Amygdala (tissue), 56 donors: ENCODE measurements around the gene CMTM5.
A peak's percentile ranks its signal among the peaks of the same experiment; 100 is the strongest.
"Not testable (repeated sequence)": the region's sequence is repeated elsewhere in the genome, so short reads cannot be mapped to it uniquely, and the experiment has no call there.

Experiments used
- DNase-seq, 56 donors: peaks; one replicate each; lab custom pipeline; 2025; lab: John Stamatoyannopoulos, UW

CMTM5 gene

GRCh38 chr14:23392613-23393012 lies 15.8 kb downstream of the CMTM5 start:
- DNase-seq = no peak

DNA sequence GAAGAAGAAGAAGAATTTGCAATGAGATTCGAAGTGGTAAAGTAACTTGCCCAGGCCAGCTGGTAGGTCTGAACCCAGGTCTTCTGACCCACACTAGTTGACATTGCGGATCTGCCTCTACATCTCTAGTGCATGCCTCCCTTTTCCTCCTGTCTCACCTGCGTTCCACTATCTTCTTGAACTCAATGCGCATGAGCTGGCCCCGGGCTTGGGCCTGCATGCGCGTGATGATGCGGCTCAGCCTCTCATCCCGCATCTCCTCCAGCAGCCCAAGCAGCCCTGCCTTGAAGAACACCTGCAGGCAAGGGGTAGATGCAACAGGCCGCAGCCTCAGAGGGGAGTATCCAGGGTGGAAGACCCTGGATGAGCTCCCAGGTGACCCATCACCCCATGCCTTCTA lies 19.3 kb downstream of the CMTM5 start:
- no peak for DNase-seq

DNA sequence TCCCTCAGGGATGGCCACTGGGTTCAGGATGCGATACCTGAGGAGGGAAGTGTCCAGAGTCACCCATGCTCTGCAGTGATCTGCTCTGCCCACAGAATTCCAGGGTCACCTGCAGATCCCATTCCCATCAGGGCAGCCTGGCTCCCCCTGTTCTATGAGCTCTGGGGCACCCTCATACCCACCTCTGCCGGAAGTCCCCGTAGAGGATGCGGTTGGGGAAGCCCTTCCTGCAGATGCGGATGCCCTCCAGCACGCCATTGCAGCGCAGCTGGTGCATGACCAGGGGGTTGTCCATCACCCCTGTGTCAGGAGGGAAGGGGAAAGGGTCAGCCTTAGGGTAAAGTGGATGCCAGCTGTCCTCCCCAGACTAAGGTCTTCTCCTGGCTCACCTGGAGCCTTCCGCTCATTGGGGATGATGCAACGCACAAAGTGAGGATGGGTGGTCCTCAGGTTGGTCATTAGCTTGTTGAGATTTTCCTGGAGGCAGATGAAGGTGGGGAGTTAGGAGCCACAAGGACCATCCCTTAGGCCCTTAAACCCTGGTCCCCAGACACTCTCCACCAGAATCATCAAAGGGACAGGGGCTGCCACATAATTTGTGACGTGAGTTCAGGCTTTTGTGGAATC lies 20.0 kb downstream of the CMTM5 start:
- DNase-seq = no peak

DNA sequence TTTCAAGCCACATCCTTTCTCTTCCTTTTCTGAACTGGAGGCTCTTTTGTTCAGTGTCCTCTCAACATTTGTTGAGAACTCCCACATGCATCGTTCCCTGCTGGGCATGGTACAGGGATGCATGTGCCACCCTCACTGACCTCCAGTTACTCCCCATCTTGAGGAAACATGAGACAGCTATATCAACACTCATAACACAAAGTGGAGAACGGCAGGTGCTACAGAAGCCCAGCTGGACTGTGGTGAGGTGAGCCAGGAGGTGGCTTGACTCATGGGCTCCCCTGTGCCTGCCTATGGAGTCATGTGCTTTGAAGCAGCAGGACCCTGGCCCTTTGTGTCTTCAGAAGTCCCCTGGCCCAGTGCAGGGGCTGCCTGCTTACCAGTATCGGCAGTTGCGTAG lies 21.5 kb downstream of the CMTM5 start:
- no peak for DNase-seq

DNA sequence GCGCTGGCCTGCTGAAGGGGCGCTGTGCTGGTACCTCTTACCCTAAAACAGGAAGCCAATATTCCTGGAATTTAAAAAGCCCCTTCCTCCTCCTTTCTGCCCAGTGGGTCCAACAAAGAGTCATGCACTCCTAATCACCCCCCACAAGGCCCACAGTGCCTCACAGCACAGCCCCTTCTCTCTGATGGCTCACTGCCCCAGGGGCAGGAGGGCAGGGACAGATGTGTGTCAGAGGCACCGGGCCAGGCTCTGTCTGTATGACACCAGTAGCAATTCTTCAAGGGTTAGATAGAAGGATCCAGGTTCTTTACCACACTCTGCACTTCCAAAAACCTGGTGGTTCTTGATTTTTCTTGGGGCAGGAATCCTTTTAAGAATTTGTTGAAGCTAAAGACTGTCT lies 22.3 kb downstream of the CMTM5 start:
- DNase-seq = no peak

DNA sequence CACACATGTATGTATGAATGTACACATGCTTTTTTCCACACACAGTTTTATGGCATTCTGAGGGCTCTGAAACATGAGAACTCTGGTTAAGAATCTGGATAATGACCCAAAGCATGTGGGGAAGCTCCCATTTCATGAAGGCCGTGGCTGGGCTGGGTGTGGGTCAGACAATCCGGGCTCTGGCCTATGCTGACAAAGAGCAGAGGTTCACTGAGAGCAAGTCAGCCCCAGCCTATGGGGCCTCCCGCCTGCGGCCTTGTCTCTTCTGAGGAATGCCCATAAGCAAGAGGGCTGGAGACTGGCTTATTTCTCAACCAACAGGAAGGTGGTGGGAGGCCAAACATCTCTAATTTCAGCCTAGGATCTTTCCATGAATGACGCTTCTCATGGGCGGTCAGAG lies 22.7 kb downstream of the CMTM5 start:
- DNase-seq = no peak

DNA sequence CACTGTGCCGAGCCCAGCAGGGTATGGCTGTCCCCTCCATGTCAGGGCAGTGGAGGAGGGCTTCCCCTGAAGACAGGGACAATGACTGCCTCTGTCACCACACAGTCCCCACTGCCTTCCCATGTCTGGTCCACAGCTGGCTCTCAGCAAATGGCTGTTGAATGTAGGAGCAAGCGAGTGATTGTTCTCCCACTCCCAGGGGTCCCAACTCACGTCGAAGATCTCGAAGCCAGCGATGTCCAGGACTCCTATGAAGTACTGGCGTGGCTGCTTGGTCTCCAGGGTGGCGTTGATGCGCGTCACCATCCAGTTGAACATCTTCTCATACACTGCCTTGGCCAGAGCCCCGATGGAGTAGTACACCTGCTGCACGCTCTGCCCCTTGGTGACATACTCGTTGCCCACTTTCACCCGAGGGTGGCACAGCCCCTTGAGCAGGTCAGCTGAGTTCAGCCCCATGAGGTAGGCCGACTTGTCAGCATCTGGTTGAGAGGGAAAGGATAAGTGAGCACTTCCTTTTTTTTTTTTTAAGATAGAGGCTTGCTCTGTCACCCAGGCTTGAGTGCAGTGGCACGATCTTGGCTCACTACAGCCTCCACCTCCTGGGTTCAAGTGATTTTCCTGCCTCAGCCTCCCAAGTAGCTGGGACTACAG lies 23.8 kb downstream of the CMTM5 start:
- DNase-seq = not testable (repeated sequence)

GRCh38 chr14:23401291-23401690 lies 24.4 kb downstream of the CMTM5 start:
- no peak for DNase-seq

GRCh38 chr14:23402296-23403138 lies 25.7 kb downstream of the CMTM5 start:
- DNase-seq = no peak

DNA sequence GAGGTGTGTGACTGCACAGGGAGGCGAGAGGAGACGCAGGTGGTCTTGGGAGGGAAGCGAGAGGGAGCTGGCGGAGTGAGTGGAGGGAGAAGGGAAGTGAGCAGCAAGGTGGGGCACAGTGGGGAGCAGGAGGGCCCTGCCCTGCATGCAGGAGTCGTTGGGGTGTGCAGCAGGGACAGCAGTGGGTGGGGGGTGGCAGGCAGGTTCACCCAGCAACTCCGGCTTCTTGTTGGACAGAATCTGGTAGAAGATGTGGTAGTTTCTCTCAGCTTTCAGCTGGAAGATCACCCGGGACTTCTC lies 26.2 kb downstream of the CMTM5 start:
- DNase-seq = no peak

- DNase-seq = no peak
Observed at GRCh38 chr14:23403908-23404307, 27.1 kb downstream of the CMTM5 start.

GRCh38 chr14:23404331-23404900 lies 27.6 kb downstream of the CMTM5 start:
- no peak for DNase-seq

GRCh38 chr14:23405096-23405495 lies 28.2 kb downstream of the CMTM5 start:
- DNase-seq = no peak

GRCh38 chr14:23405516-23406025 lies 28.7 kb downstream of the CMTM5 start:
- DNase-seq = no peak

DNA sequence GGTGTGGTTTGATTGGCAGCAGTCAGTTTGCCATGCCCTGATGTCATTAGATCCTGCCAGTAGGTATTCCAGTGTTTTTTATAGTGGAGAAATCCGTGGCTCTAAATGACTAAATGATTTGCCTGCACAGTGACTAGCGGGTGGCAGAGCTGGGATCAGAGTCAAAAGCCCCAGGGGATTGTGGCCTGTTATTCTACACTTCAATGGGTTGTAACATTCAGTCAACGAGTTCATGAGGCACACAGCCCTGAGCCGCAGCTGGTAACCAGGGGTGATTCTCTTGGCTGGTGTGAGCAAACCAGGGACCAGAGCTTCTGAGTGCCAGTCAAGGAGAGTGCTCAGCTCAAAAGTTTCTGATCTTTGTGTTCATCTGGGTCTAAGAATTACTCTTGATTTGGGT lies 29.4 kb downstream of the CMTM5 start:
- peak in 6 of 56 donors; percentile 1 to 23 (median 10) for DNase-seq

DNA sequence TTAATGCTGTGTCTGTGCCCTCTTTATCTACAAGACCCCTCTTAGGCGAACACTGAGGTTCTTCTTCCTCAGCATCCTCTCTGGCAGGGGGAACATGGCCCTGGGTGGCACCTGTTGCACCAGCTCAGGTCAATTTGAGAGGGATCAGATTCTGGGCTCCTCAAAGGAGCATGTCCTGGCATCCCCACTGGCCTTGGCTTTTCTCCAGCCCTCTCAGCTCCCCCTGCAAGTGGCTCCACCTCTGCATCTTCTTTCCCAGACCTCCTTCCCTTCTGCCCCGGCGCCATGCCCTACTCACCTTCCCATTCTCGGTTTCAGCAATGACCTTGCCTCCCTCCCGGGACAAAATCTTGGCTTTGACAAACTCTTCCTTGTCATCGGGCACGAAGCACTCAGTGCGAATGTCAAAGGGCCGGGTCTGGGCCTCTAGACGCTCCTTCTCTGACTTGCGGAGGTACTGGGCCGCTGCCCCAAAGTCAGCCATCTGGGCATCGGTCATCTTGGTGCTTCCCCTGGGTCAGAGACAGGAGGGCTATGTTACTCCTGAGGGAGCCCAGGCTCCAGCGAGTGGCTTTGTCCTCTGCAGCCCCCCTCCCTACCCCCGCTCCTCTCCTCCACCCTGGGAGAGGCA lies 30.0 kb downstream of the CMTM5 start:
- no peak for DNase-seq

DNA sequence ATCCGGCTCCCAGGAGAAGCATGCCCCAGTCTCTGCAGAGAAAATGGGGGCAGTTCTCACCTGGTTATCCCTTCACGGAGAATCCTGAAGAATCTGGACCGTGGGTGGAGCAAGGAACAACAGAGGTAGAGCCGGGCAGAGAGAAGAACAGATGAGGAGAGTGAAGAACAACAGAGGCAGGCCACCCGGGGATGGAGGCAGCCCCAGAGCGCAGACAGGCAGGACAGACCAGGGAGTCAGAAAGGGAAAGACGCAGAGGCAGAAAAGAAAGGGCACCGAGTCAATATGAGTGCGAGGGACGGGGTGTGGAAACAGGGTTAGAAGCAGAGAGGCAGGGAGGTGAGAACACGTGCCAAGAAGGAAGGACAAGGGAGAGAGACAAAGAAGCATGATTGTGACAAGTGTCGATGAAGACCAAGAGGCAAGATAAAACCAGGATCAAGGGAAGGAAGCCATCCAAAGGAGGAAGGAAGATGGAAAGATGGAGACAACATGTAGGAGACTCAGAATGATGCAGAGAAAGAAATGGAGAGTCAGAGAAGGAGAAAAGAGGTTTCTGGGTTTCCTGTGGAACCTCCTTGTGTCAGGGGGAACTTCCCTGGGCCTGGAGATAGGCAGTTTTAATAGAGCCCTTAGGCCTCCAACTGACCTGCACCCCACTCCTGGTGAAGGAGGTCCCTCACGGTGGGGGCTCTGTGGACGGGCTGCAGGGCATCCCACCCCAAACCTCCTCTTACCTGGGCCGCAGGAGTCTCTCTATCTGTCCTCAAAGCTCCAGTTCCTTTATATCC lies 30.9 kb downstream of the CMTM5 start, which contains the start of gene MYH6:
TSS of gene MYH6 (minus strand) at position 758 of the 791 bp plus-strand sequence. CDS start 1,050 bp downstream, outside the sequence.
- no peak for DNase-seq

DNA sequence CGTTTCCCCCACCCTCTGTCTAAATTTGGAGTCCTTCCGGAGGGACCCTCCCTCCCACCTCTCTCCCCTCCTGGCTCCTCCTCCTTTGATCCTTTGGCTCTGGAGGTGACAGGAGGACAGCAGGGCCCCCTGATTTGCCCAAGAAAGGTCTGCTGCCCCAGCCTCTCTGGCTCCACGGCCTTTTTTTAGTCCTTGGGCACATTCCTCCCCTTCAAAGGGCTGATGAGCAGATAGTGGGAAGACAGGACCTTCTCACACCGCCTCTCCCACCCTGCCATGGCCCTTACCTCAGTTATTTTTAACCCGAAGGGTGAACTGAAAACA lies 31.4 kb downstream of the CMTM5 start:
- DNase-seq = no peak

GRCh38 chr14:23409475-23409874 lies 32.6 kb downstream of the CMTM5 start:
- DNase-seq = no peak
